Endothelial cell of umbilical vein (primary cell): ENCODE data around the gene FOXO1.

Experiments
- EZH2 ChIP-seq: IDR thresholded peaks from 2 replicates; pipeline ENCODE4 v1.6.1; 2012; ENCODE audit warnings: borderline replicate concordance, low read depth, mild to moderate bottlenecking, moderate library complexity, low read length, inconsistent platforms; ENCODE audit not compliant: severe bottlenecking
- FOS ChIP-seq: IDR thresholded peaks from 2 replicates; pipeline ENCODE4 v1.6.1; 2011; ENCODE audit warnings: mild to moderate bottlenecking, low read length, moderate library complexity, borderline replicate concordance; ENCODE audit not compliant: insufficient read depth
- GATA2 ChIP-seq: IDR thresholded peaks from 2 replicates; pipeline ENCODE4 v1.7.0; 2011; ENCODE audit warnings: low read depth, mild to moderate bottlenecking, moderate library complexity, mixed read lengths, low read length; ENCODE audit not compliant: insufficient read length, insufficient read depth
- POLR2A ChIP-seq: IDR thresholded peaks from 2 replicates; pipeline ENCODE4 v1.6.1; 2012; ENCODE audit warnings: low read depth, mild to moderate bottlenecking, control low read depth, low read length
- POLR2AphosphoS5 ChIP-seq: IDR thresholded peaks from 2 replicates; pipeline ENCODE4 v1.6.1; 2012; ENCODE audit warnings: low read depth, mild to moderate bottlenecking, control low read depth, low read length, moderate library complexity; ENCODE audit not compliant: insufficient read depth
- TF ChIP-seq, protein P1 (sequence below), 2 donors: IDR thresholded peaks; 1 replicate in 1 of 2; 2 replicates in 1 of 2; pipeline ENCODE4 v1.5.1; 2011; ENCODE audit warnings: low read length in 2 of 2, mild to moderate bottlenecking in 2 of 2, moderate library complexity in 2 of 2, control low read depth in 1 of 2, inconsistent platforms in 1 of 2, low read depth in 1 of 2; ENCODE audit not compliant: insufficient read depth in 1 of 2; ENCODE audit errors: extremely low read depth in 1 of 2
- TF ChIP-seq, protein P2 (sequence below): IDR thresholded peaks from 2 replicates; pipeline ENCODE4 v1.6.1; 2011; ENCODE audit not compliant: insufficient read depth, insufficient read length

DNA sequence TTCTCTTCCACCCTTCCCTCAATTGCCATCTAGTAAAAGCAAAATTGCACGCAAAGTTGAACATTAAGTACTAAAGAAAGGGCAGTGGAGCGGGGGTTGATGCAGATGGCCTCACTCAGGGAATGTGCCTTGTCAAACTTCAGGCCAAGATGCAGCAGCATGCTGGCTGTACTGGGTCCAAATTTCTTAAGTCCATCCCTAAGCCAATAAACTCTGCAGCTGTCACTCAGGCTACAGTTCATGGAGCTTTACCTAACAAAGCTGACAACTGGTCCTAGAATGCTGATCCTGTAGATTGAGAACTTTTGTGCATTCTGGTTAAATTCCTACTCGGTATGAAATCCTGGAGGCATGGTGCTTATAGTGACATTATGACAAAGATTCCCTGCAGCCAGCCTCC is 88.4 kb downstream of the FOXO1 start:
- TF ChIP-seq, protein P1, sequence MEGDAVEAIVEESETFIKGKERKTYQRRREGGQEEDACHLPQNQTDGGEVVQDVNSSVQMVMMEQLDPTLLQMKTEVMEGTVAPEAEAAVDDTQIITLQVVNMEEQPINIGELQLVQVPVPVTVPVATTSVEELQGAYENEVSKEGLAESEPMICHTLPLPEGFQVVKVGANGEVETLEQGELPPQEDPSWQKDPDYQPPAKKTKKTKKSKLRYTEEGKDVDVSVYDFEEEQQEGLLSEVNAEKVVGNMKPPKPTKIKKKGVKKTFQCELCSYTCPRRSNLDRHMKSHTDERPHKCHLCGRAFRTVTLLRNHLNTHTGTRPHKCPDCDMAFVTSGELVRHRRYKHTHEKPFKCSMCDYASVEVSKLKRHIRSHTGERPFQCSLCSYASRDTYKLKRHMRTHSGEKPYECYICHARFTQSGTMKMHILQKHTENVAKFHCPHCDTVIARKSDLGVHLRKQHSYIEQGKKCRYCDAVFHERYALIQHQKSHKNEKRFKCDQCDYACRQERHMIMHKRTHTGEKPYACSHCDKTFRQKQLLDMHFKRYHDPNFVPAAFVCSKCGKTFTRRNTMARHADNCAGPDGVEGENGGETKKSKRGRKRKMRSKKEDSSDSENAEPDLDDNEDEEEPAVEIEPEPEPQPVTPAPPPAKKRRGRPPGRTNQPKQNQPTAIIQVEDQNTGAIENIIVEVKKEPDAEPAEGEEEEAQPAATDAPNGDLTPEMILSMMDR (IDR thresholded peaks at IDR 0.05; ENCODE audit: extremely low read depth in 1 of 2, insufficient read depth in 1 of 2, low read depth in 1 of 2, low read length in 2 of 2) = no peak
- TF ChIP-seq POLR2AphosphoS5 (no peak), GATA2 (no peak), POLR2A (no peak), EZH2 (no peak), FOS (no peak)
- TF ChIP-seq, protein P2, sequence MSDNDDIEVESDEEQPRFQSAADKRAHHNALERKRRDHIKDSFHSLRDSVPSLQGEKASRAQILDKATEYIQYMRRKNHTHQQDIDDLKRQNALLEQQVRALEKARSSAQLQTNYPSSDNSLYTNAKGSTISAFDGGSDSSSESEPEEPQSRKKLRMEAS = no peak
